Neural crest cell (in vitro differentiated cells): Measurements from ENCODE around the gene PPIG. TPM values are rescaled to one million over a fixed set of nuclear protein-coding genes. Genes with fewer than 3 reads are reported as not detected.

Source experiments
- DNase-seq: peaks from one replicate; pipeline ENCODE4 v3.0.0; 2021; ENCODE audit warnings: low read depth, mixed read lengths, low spot score
- H3K27ac Mint-ChIP-seq: one replicate; pipeline ENCODE4 v1.8.0; 2021; ENCODE audit warnings: mild to moderate bottlenecking, mixed read lengths; ENCODE audit not compliant: unreplicated experiment
- H3K27me3 Mint-ChIP-seq: 2 replicates; pipeline ENCODE4 v1.8.0; 2021; ENCODE audit warnings: low read depth, mild to moderate bottlenecking, mixed read lengths
- H3K36me3 Mint-ChIP-seq: 2 replicates; pipeline ENCODE4 v1.8.0; 2021; ENCODE audit warnings: low read depth, mild to moderate bottlenecking, mixed read lengths
- H3K4me1 Mint-ChIP-seq: 2 replicates; pipeline ENCODE4 v1.8.0; 2021; ENCODE audit warnings: mixed read lengths
- H3K4me3 Mint-ChIP-seq: one replicate; pipeline ENCODE4 v1.8.0; 2021; ENCODE audit warnings: mild to moderate bottlenecking, mixed read lengths
- H3K9me3 Mint-ChIP-seq: 2 replicates; pipeline ENCODE4 v1.8.0; 2021; ENCODE audit warnings: mixed read lengths
- total RNA-seq: library from RNA; stranded (reverse); gene quantifications from 2 replicates; pipeline ENCODE4 v1.2.1, GENCODE V29; 2021
- TF ChIP-seq, protein P1 (sequence below): fragments of 200-600 bp; sonication (generic); conservative IDR thresholded peaks from 2 replicates; pipeline ENCODE4 v1.5.0; 2021; ENCODE audit warnings: antibody characterized with exemption, mild to moderate bottlenecking

The PPIG gene
- total RNA-seq, 1 donor from 2014 or later, result 70.0 TPM

DNA sequence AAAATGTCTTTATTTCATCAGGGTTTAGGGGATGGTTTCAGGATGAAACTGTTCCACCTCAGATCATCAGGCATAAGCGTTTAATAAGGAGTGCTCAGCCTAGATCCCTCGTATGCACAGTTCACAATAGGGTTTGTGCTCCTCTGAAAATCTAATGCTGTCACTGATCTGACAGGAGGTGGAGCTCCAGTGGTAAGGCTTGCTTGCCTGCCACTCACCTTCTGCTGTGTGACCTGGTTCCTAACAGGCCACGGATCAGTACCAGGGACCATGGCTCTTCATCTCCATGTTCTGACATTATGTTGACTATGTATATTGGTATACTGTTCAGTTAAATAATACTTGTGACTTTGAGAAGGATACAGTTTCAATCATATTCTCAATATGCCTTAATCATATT, 41.6 kb downstream of the PPIG start:
- DNase-seq, result no peak
- peaks cover 13% of the 10 kb centered on the region for H3K4me1 Mint-ChIP-seq
- TF ChIP-seq, protein P1, sequence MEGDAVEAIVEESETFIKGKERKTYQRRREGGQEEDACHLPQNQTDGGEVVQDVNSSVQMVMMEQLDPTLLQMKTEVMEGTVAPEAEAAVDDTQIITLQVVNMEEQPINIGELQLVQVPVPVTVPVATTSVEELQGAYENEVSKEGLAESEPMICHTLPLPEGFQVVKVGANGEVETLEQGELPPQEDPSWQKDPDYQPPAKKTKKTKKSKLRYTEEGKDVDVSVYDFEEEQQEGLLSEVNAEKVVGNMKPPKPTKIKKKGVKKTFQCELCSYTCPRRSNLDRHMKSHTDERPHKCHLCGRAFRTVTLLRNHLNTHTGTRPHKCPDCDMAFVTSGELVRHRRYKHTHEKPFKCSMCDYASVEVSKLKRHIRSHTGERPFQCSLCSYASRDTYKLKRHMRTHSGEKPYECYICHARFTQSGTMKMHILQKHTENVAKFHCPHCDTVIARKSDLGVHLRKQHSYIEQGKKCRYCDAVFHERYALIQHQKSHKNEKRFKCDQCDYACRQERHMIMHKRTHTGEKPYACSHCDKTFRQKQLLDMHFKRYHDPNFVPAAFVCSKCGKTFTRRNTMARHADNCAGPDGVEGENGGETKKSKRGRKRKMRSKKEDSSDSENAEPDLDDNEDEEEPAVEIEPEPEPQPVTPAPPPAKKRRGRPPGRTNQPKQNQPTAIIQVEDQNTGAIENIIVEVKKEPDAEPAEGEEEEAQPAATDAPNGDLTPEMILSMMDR, result no peak
- H3K27ac Mint-ChIP-seq, result no peak overlapping the region
- peaks cover 7% of the 10 kb centered on the region for H3K36me3 Mint-ChIP-seq
- H3K9me3 Mint-ChIP-seq, result no peaks in the 10 kb centered on the region
- H3K27me3 Mint-ChIP-seq, result no peaks in the 10 kb centered on the region
- H3K4me3 Mint-ChIP-seq, result no peak overlapping the region

GRCh38 chr2:169636440-169637097, 52.4 kb downstream of the PPIG start:
- Mint-ChIP-seq H3K4me1 (no peaks in the 10 kb centered on the region), H3K27ac (no peak overlapping the region), H3K36me3 (peaks cover 17% of the 10 kb centered on the region), H3K27me3 (no peaks in the 10 kb centered on the region), H3K4me3 (no peak overlapping the region), H3K9me3 (no peaks in the 10 kb centered on the region)
- no peak for DNase-seq
- TF ChIP-seq, protein P1, result no peak

DNA sequence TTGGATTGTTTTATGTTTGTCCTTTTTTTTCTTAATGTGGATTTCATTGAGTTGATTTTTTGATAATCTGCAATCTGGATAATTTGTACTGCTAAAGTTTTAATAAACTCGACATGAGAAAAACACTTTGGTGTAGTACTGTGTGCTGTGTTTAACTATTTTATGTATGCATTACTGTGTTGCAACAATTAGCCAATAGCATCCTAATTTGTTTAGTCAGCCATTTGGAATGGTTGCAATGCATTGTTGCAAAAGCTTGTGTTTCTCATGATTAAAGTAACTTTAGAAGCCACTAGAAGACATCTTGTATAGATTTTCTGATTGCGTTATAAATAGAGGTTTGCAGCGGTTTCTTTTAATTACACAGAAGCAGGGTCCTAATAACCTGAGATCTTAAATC, 53.5 kb downstream of the PPIG start:
- peaks cover 18% of the 10 kb centered on the region for H3K36me3 Mint-ChIP-seq
- H3K9me3 Mint-ChIP-seq, result no peaks in the 10 kb centered on the region
- no peaks in the 10 kb centered on the region for H3K27me3 Mint-ChIP-seq
- H3K27ac Mint-ChIP-seq, result no peak overlapping the region
- no peak overlapping the region for H3K4me3 Mint-ChIP-seq
- no peaks in the 10 kb centered on the region for H3K4me1 Mint-ChIP-seq
- DNase-seq, result no peak
- TF ChIP-seq, protein P1, result no peak

DNA sequence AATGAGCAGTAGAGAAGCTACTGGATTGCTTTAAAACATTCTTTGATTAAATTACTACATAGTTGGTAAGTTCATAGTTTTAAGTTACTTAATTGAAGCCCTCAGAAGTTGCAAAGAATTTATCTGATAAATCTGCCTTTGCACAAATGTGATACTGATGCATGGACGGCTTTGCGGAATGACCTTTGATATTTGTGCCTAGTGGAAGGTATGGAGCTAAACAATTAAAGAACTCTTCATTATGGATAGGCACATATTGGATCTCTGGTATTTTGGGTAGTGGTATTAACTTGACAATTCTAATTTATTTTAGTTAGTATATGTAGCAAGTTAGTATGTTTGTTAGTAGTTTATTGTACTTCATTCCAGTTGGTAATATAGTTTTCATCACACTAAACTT, 56.0 kb downstream of the PPIG start:
- Mint-ChIP-seq H3K4me3 (no peak overlapping the region), H3K9me3 (no peaks in the 10 kb centered on the region), H3K27me3 (no peaks in the 10 kb centered on the region), H3K36me3 (peaks cover 6% of the 10 kb centered on the region), H3K4me1 (no peaks in the 10 kb centered on the region), H3K27ac (no peak overlapping the region)
- no peak for DNase-seq
- TF ChIP-seq, protein P1, result no peak

GRCh38 chr2:169641464-169641863, 57.3 kb downstream of the PPIG start:
- no peak for DNase-seq
- Mint-ChIP-seq H3K27ac (no peak overlapping the region), H3K36me3 (peaks cover 6% of the 10 kb centered on the region), H3K9me3 (no peaks in the 10 kb centered on the region), H3K27me3 (no peaks in the 10 kb centered on the region), H3K4me1 (no peaks in the 10 kb centered on the region), H3K4me3 (no peak overlapping the region)
- TF ChIP-seq, protein P1, result no peak
